Hair follicular keratinocyte (primary cell): ENCODE data around the gene ZNF697. TPM values are rescaled to one million over a fixed set of nuclear protein-coding genes. Genes with fewer than 3 reads are reported as not detected.

Experiments used
- total RNA-seq: library from RNA; depleted of rRNA; stranded (reverse); fragments of >200 nt; gene quantifications from 2 replicates; pipeline ENCODE4 v1.2.3, GENCODE V29; 2015

ZNF697 gene
- total RNA-seq: 7.2 and 8.9 TPM in 2 replicates

GRCh38 chr1:119647734-119648619, at the start of gene ZNF697:
TSS of gene ZNF697 (minus strand) at chr1:119648266. CDS start at chr1:119626100, 22,166 bp downstream.

Other genes starting within 250 kb of the ZNF697 start
- gene HSD3B2, start 233.1 kb downstream of the ZNF697 start, total RNA-seq: not detected in 2 replicates
- gene HSD3B1, start 141.1 kb downstream of the ZNF697 start, total RNA-seq: not detected in 2 replicates
- gene PHGDH, start 63.7 kb upstream of the ZNF697 start, total RNA-seq: 184 and 311 TPM in 2 replicates
- gene HMGCS2, start 120.6 kb upstream of the ZNF697 start, total RNA-seq: not detected in 2 replicates
- gene REG4, start 163.2 kb upstream of the ZNF697 start, total RNA-seq: not detected in 2 replicates
- not detected in 2 replicates for gene ADAM30, start 248.2 kb upstream of the ZNF697 start, total RNA-seq